ENCODE data around the gene PPIP5K2. TPM values are rescaled to one million over a fixed set of nuclear protein-coding genes. Genes with fewer than 3 reads are reported as not detected.

PPIP5K2 gene
- total RNA-seq, 1 donor from 2014 or later: 108 TPM

DNA sequence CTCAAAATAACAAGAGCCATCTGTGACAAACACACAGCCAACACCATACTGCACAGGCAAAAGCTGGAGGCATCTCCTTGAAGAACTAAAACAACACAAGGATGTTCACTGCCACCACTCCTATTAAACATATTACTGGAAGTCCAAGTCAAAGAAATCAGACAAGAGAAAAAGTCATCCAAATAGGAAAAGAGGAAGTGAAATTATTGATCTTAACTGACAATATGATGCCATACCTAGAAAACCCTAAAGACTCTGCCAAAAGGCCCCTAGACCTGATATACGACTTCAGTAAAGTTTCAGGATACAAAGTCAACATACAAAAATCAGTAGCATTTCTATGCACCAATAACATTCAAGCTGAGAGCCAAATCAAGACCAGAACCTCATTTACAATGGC lies 108.5 kb downstream of the PPIP5K2 start:
- H3K4me1 Mint-ChIP-seq: no peaks in the 10 kb centered on the region
- Histone ChIP-seq H3K36me3 (no peaks in the 10 kb centered on the region), H3K4me1 (no peaks in the 10 kb centered on the region), H3K9me3 (ENCODE audit: low read depth) (no peaks in the 10 kb centered on the region), H3K79me2 (ENCODE audit: low read depth) (no peaks in the 10 kb centered on the region), H3K9ac (no peak overlapping the region), H3F3A (ENCODE audit: low read depth) (no peaks in the 10 kb centered on the region), H3K27ac (no peak overlapping the region), H3K4me2 (no peak overlapping the region), H3K4me3 (no peak overlapping the region), H4K20me1 (ENCODE audit: low read depth) (no peaks in the 10 kb centered on the region), H3K27me3 (no peaks in the 10 kb centered on the region), H2AFZ (replicated peaks) (no peak overlapping the region)
- no peak for DNase-seq (ENCODE audit: low spot score)
- no peak overlapping the region for H3K27ac Mint-ChIP-seq
- no peaks in the 10 kb centered on the region for H3K27me3 Mint-ChIP-seq (ENCODE audit: insufficient read depth, low read depth)
- no peak overlapping the region for H3K4me3 Mint-ChIP-seq
- TF ChIP-seq EZH2phosphoT487 (IDR thresholded peaks at IDR 0.05): no peak
- no peak for TF ChIP-seq EZH2 (IDR thresholded peaks at IDR 0.05)
- TF ChIP-seq, protein P1, sequence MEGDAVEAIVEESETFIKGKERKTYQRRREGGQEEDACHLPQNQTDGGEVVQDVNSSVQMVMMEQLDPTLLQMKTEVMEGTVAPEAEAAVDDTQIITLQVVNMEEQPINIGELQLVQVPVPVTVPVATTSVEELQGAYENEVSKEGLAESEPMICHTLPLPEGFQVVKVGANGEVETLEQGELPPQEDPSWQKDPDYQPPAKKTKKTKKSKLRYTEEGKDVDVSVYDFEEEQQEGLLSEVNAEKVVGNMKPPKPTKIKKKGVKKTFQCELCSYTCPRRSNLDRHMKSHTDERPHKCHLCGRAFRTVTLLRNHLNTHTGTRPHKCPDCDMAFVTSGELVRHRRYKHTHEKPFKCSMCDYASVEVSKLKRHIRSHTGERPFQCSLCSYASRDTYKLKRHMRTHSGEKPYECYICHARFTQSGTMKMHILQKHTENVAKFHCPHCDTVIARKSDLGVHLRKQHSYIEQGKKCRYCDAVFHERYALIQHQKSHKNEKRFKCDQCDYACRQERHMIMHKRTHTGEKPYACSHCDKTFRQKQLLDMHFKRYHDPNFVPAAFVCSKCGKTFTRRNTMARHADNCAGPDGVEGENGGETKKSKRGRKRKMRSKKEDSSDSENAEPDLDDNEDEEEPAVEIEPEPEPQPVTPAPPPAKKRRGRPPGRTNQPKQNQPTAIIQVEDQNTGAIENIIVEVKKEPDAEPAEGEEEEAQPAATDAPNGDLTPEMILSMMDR (IDR thresholded peaks at IDR 0.05): no peak
- no peaks in the 10 kb centered on the region for H3K36me3 Mint-ChIP-seq
- peaks cover 7% of the 10 kb centered on the region for H3K9me3 Mint-ChIP-seq

GRCh38 chr5:103232393-103232999 lies 112.4 kb downstream of the PPIP5K2 start:
- Mint-ChIP-seq H3K27ac (no peak overlapping the region), H3K4me3 (no peak overlapping the region), H3K9me3 (peaks cover 2% of the 10 kb centered on the region), H3K4me1 (no peaks in the 10 kb centered on the region), H3K27me3 (ENCODE audit: insufficient read depth, low read depth) (no peaks in the 10 kb centered on the region), H3K36me3 (no peaks in the 10 kb centered on the region)
- Histone ChIP-seq H3K9ac (no peak overlapping the region), H3K27me3 (no peaks in the 10 kb centered on the region), H3K4me2 (no peak overlapping the region), H3K27ac (no peak overlapping the region), H3K4me1 (no peaks in the 10 kb centered on the region), H3K79me2 (ENCODE audit: low read depth) (no peaks in the 10 kb centered on the region), H3K9me3 (ENCODE audit: low read depth) (no peaks in the 10 kb centered on the region), H4K20me1 (ENCODE audit: low read depth) (no peaks in the 10 kb centered on the region), H2AFZ (replicated peaks) (no peak overlapping the region), H3K36me3 (no peaks in the 10 kb centered on the region), H3F3A (ENCODE audit: low read depth) (no peaks in the 10 kb centered on the region), H3K4me3 (no peak overlapping the region)
- no peak for DNase-seq (ENCODE audit: low spot score)
- TF ChIP-seq EZH2 (IDR thresholded peaks at IDR 0.05): no peak
- no peak for TF ChIP-seq EZH2phosphoT487 (IDR thresholded peaks at IDR 0.05)
- TF ChIP-seq, protein P1 (IDR thresholded peaks at IDR 0.05): peak; percentile 38

DNA sequence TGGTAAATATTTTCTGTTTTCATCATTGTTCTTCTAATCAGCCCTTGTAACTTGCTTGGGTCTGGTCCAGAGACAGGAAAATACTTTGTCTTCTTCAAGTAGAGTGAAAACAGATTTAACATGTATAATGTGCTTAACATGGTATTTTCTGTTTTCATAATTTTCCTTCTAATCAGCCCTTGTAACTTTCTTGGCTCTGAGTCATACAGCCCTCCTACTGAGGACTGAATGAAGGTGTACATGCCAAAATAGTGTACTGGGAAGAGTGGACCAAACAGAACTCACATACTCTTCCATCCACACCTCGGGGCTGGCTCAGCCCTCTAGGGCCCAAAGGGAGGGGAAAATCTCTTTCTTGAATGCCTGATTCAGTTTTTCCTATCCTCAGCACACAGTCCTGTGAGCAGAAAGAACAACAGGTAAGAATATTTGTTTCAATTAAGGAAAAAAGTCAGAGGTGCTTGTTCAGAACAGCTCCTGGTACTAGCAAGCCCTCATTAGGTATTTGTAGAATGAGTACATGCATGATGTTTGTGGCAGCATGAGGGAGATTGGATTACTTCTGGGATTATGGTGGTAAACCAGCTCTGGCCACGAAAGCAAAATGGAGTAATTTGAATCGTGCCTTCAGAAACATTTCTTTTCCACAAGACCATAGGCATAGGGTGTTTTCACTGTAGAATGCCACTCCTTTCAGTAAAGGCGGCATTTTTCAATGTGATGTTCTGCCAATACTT lies 114.3 kb downstream of the PPIP5K2 start:
- Histone ChIP-seq H3K4me2 (no peak overlapping the region), H4K20me1 (ENCODE audit: low read depth) (no peaks in the 10 kb centered on the region), H3K79me2 (ENCODE audit: low read depth) (no peaks in the 10 kb centered on the region), H3K36me3 (peaks cover 4% of the 10 kb centered on the region), H3K27ac (no peak overlapping the region), H3K9ac (no peak overlapping the region), H3K27me3 (no peaks in the 10 kb centered on the region), H3K4me3 (no peak overlapping the region), H3F3A (ENCODE audit: low read depth) (no peaks in the 10 kb centered on the region), H3K4me1 (no peaks in the 10 kb centered on the region), H3K9me3 (ENCODE audit: low read depth) (peaks cover 7% of the 10 kb centered on the region), H2AFZ (replicated peaks) (no peak overlapping the region)
- no peak for DNase-seq (ENCODE audit: low spot score)
- TF ChIP-seq EZH2phosphoT487 (IDR thresholded peaks at IDR 0.05) (no peak), EZH2 (IDR thresholded peaks at IDR 0.05) (no peak)
- TF ChIP-seq, protein P1 (IDR thresholded peaks at IDR 0.05): no peak
- no peaks in the 10 kb centered on the region for H3K4me1 Mint-ChIP-seq
- no peak overlapping the region for H3K4me3 Mint-ChIP-seq
- H3K36me3 Mint-ChIP-seq: no peaks in the 10 kb centered on the region
- peaks cover 5% of the 10 kb centered on the region for H3K9me3 Mint-ChIP-seq
- H3K27ac Mint-ChIP-seq: no peak overlapping the region
- H3K27me3 Mint-ChIP-seq (ENCODE audit: insufficient read depth, low read depth): no peaks in the 10 kb centered on the region

Measured in neural progenitor cell (in vitro differentiated cells).